G401.6 (cell line): ENCODE measurements around the gene PDE4A.

Experiments used
- FAIRE-seq: peaks from 2 replicates; lab custom pipeline; 2012; peaks lifted over from hg19 to GRCh38; lab: Jason Lieb, UNC

The PDE4A gene

GRCh38 chr19:10516671-10517286 is 96.4 kb downstream of the PDE4A start:
- no peak for FAIRE-seq

- no peak for FAIRE-seq
These were observed 97.0 kb downstream of the PDE4A start, which contains the start of gene S1PR5 for GRCh38 chr19:10517361-10517759. S1PR5 (minus strand) TSS chr19:10517447; CDS start chr19:10515011, 2,436 bp downstream.

- FAIRE-seq: no peak
These were observed 97.6 kb downstream of the PDE4A start for GRCh38 chr19:10517760-10518443.

GRCh38 chr19:10518444-10519361 is 98.4 kb downstream of the PDE4A start:
- FAIRE-seq: no peak
